K562 (cell line): ENCODE results near the gene FOS. TPM values are rescaled to one million over a fixed set of nuclear protein-coding genes. Genes with fewer than 3 reads are reported as not detected.

ENCODE experiments used
- ATAC-seq: fragments of 200-7000 bp; cut with Tn5 transposase; 3 replicates; pipeline ENCODE4 v1.9.1; 2020; ENCODE audit warnings: moderate library complexity
- BruUV-seq: library from RNA; stranded (reverse); fragments of 400-500 nt; replicated peaks from 2 replicates; lab custom pipeline; 2021; lab: Mats Ljungman, UMichigan
- CTCF ChIA-PET: fragments of 300-600 bp; formaldehyde crosslinking; extraction: SDS; loops from one replicate; lab custom pipeline; 2021; ENCODE audit warnings: low intra/inter-chr PET ratio; lab: Yijun Ruan, JAX
- POLR2A ChIA-PET: fragments of 300-600, 350-650 bp; sonication (Branson Sonifier 250); formaldehyde crosslinking; extraction: SDS; loops from one replicate; lab custom pipeline; 2021; ENCODE audit warnings: antibody characterized with exemption, inconsistent platforms; lab: Yijun Ruan, JAX
- DNase-seq, 4 experiments: peaks; one replicate each; pipeline versions ENCODE4 v3.0.0 to v3.0.0-alpha.2; 2011 to 2018; ENCODE audit warnings: low spot score in 3 of 4, mixed read lengths in 3 of 4; ENCODE audit errors: extremely low read depth in 1 of 4
- FAIRE-seq: peaks from 2 replicates; lab custom pipeline; 2011; peaks lifted over from hg19 to GRCh38; lab: Jason Lieb, UNC
- H2AFZ ChIP-seq: 2 replicates; pipeline ENCODE4 v1.6.0; 2011; ENCODE audit warnings: low read depth, low read length, control low read depth, inconsistent platforms
- H3K27ac ChIP-seq: fragments of 200-600 bp; 3 replicates; pipeline ENCODE4 v1.8.0; 2011; ENCODE audit warnings: low read depth, mild to moderate bottlenecking, control low read depth, inconsistent platforms, low read length, moderate library complexity, mixed read lengths; ENCODE audit errors: extremely low read depth
- H3K27me3 ChIP-seq, 2 experiments: fragments of 300-600 bp in 1 of 2; 2 replicates in 1 of 2; 3 replicates in 1 of 2; pipeline versions ENCODE4 v1.6.0 to v1.8.0; 2011; ENCODE audit warnings: inconsistent platforms in 2 of 2, low read length in 2 of 2, mild to moderate bottlenecking in 1 of 2, mixed read lengths in 1 of 2, moderate library complexity in 1 of 2; ENCODE audit not compliant: control insufficient read depth in 2 of 2, insufficient read depth in 2 of 2
- H3K36me3 ChIP-seq: fragments of 300-600 bp; 3 replicates; pipeline ENCODE4 v1.8.0; 2011; ENCODE audit warnings: mild to moderate bottlenecking, low read length, inconsistent platforms; ENCODE audit not compliant: control insufficient read depth, insufficient read depth
- H3K4me1 ChIP-seq, 2 experiments: fragments of 200-600 bp in 1 of 2; replicated peaks in 1 of 2; 2 replicates in 1 of 2; 3 replicates in 1 of 2; pipeline versions ENCODE4 v1.5.1 to v1.8.0; 2011; ENCODE audit warnings: inconsistent platforms in 2 of 2, low read length in 2 of 2, mild to moderate bottlenecking in 1 of 2, mixed read lengths in 1 of 2, moderate library complexity in 1 of 2; ENCODE audit not compliant: control insufficient read depth in 2 of 2, insufficient read depth in 2 of 2
- H3K4me2 ChIP-seq: 2 replicates; pipeline ENCODE4 v1.6.1; 2011; ENCODE audit warnings: low read length, control low read depth, inconsistent platforms, mixed read lengths; ENCODE audit not compliant: insufficient read depth
- H3K4me3 ChIP-seq: fragments of 200-600 bp; sonication (generic), shearing (Covaris generic); 2 replicates; pipeline ENCODE4 v1.5.1; 2016; ENCODE audit warnings: control low read depth, inconsistent platforms
- H3K79me2 ChIP-seq: fragments of 200-600 bp; 3 replicates; pipeline ENCODE4 v1.8.0; 2011; ENCODE audit warnings: low read length, inconsistent platforms; ENCODE audit not compliant: control insufficient read depth, insufficient read depth
- H3K9ac ChIP-seq, 2 experiments: 2 replicates each; pipeline versions ENCODE4 v1.6.0 to v1.6.1; 2011; ENCODE audit warnings: low read depth in 2 of 2, low read length in 2 of 2, control low read depth in 1 of 2, inconsistent platforms in 1 of 2, mild to moderate bottlenecking in 1 of 2, mixed read lengths in 1 of 2; ENCODE audit not compliant: insufficient read depth in 1 of 2
- H3K9me1 ChIP-seq: one replicate; pipeline ENCODE4 v1.6.0; 2011; ENCODE audit warnings: inconsistent platforms, mild to moderate bottlenecking, low read length, moderate library complexity; ENCODE audit not compliant: control insufficient read depth, insufficient read depth
- H3K9me3 ChIP-seq: replicated peaks from 2 replicates; pipeline ENCODE4 v1.5.1; 2011; ENCODE audit warnings: low read depth, low read length, inconsistent platforms; ENCODE audit not compliant: control insufficient read depth, insufficient read depth
- H4K20me1 ChIP-seq: replicated peaks from 2 replicates; pipeline ENCODE4 v1.6.1; 2011; ENCODE audit warnings: low read length, inconsistent platforms, mixed read lengths; ENCODE audit not compliant: control insufficient read depth, insufficient read depth
- ARID2 ChIP-seq: fragments of 450-650 bp; IDR thresholded peaks from 2 replicates; pipeline ENCODE4 v1.6.1; 2017; ENCODE audit warnings: antibody characterized with exemption, mild to moderate bottlenecking
- CC2D1A ChIP-seq: fragments of 450-650 bp; IDR thresholded peaks from 2 replicates; pipeline ENCODE4 v1.6.1; 2017; ENCODE audit warnings: mild to moderate bottlenecking
- HCFC1 ChIP-seq: IDR thresholded peaks from 2 replicates; pipeline ENCODE4 v1.6.1; 2012; ENCODE audit warnings: low read depth, low read length, improper control_type of control experiment
- HMG20A ChIP-seq: fragments of 450-650 bp; formaldehyde crosslinking; conservative IDR thresholded peaks from 2 replicates; pipeline ENCODE4 v1.4.0; 2020; ENCODE audit warnings: mild to moderate bottlenecking, mixed read lengths
- HMGN3 ChIP-seq: IDR thresholded peaks from 2 replicates; pipeline ENCODE4 v1.6.1; 2011; ENCODE audit warnings: borderline replicate concordance, low read depth, mild to moderate bottlenecking, mixed read lengths, low read length; ENCODE audit not compliant: insufficient read length; ENCODE audit errors: extremely low read depth
- PRPF4 ChIP-seq: fragments of 200-400 bp; formaldehyde crosslinking; IDR thresholded peaks from one replicate; pipeline ENCODE4 v1.6.1; 2017; ENCODE audit warnings: low read length, low read depth, mild to moderate bottlenecking; ENCODE audit not compliant: insufficient read depth, poor library complexity, severe bottlenecking
- RUNX1 ChIP-seq: sonication (generic); IDR thresholded peaks from 2 replicates; pipeline ENCODE4 v1.6.1; 2016; ENCODE audit warnings: antibody characterized with exemption, low read depth
- SMAD2 ChIP-seq: fragments of 150-350 bp; IDR thresholded peaks from 2 replicates; pipeline ENCODE4 v1.6.1; 2014; ENCODE audit warnings: low read depth, mild to moderate bottlenecking, low read length
- TFAM ChIP-seq: fragments of 250-450 bp; sonication (Bioruptor Pico); conservative IDR thresholded peaks from 2 replicates; pipeline ENCODE4 v1.5.0; 2021; ENCODE audit warnings: mild to moderate bottlenecking, moderate library complexity
- ZMIZ1 ChIP-seq, 2 experiments: fragments of 150-350 bp in 1 of 2; IDR thresholded peaks; 2 replicates each; pipeline ENCODE4 v1.6.1; 2012 to 2016; ENCODE audit warnings: low read depth in 2 of 2, low read length in 2 of 2, mild to moderate bottlenecking in 1 of 2, moderate library complexity in 1 of 2
- ZNF23 ChIP-seq: fragments of 250-450 bp; sonication (Bioruptor Pico); IDR thresholded peaks from 2 replicates; pipeline ENCODE4 v1.4.0; 2020; ENCODE audit warnings: mild to moderate bottlenecking
- ZNF668 ChIP-seq: fragments of 250-450 bp; sonication (Bioruptor Pico); IDR thresholded peaks from 2 replicates; pipeline ENCODE4 v1.8.0; 2022; ENCODE audit warnings: mild to moderate bottlenecking, inconsistent platforms
- WGBS: fragments of 100-300 bp; shearing (Covaris generic); methylation state at CpG from one replicate; pipeline ENCODE4 v1.1.6; 2016; ENCODE audit warnings: low coverage, mixed read lengths; ENCODE audit not compliant: insufficient coverage; ENCODE audit errors: missing lambda C conversion rate; 5-methylcytosine and 5-hydroxymethylcytosine counted together
- in situ Hi-C: fragments of 300-500 bp; cut with MboI; formaldehyde crosslinking; loops from 4 replicates; pipeline ENCODE4 v1.15.0; 2018; ENCODE audit warnings: inconsistent platforms, mixed read lengths
- intact Hi-C: fragments of 100-400 bp; cut with micrococcal nuclease; formaldehyde crosslinking; loops from 2 replicates; pipeline ENCODE4 v1.14.2; 2022
- polyA plus RNA-seq, 8 experiments: library from polyadenylated mRNA; depleted of rRNA in 4 of 8; stranded (reverse) in 5 of 8; unstranded in 3 of 8; fragments of >200 nt; fragmentation: Nextera tagmentation in 2 of 8; fragmentation: Illumina TruSeq in 1 of 8; extraction: Ambion mirVana in 2 of 8; extraction: Trizol in 1 of 8; gene quantifications; 2 replicates each; pipeline versions ENCODE4 v1.2.1 to v1.2.3, GENCODE V29; 2011 to 2014; ENCODE audit warnings: inconsistent platforms in 1 of 8, missing spikeins in 1 of 8
- total RNA-seq, 7 experiments: library from RNA; depleted of rRNA in 6 of 7; stranded (reverse); fragments of >200 nt in 6 of 7; fragmentation: Illumina TruSeq in 2 of 7; extraction: Trizol in 2 of 7; gene quantifications; 2 replicates each; pipeline versions ENCODE4 v1.2.1 to v1.2.3, GENCODE V29; 2011 to 2021; ENCODE audit warnings: low replicate concordance in 1 of 7
- TF ChIP-seq, protein P1 (sequence below): fragments of 450-650 bp; IDR thresholded peaks from 2 replicates; pipeline ENCODE4 v1.6.1; 2016; ENCODE audit warnings: mild to moderate bottlenecking
- TF ChIP-seq, protein P2 (sequence below): sonication (generic); formaldehyde crosslinking; IDR thresholded peaks from 2 replicates; pipeline ENCODE4 v1.8.0; 2022; ENCODE audit warnings: mild to moderate bottlenecking, missing genetic modification reagents, borderline replicate concordance

FOS gene
- total and polyA plus RNA-seq, 9 of the 15 experiments (the other 6 are each of a cell fraction or from before 2014, with no cell fraction given) = 0.54 to 13.8 (median 8.9) TPM

DNA sequence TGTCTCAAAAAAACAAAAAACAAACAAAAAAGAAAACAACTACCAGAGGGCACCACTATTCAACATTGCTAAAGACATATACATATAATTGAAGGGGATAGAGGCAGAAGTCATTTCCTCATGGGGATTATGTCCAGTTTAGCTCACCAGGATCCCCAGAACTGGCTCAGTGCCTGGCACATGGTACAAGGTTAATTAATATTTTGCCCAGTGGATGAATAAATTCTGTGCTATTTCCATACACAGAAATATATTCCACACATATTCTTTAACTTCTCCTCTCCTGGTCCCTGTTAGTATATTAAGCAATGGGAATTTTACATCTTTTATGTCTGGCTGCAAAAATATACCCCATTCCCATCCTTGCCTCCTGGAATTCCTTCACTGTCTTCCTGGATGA is 6.7 kb downstream of the FOS start (continued):
- TF ChIP-seq, protein P1, sequence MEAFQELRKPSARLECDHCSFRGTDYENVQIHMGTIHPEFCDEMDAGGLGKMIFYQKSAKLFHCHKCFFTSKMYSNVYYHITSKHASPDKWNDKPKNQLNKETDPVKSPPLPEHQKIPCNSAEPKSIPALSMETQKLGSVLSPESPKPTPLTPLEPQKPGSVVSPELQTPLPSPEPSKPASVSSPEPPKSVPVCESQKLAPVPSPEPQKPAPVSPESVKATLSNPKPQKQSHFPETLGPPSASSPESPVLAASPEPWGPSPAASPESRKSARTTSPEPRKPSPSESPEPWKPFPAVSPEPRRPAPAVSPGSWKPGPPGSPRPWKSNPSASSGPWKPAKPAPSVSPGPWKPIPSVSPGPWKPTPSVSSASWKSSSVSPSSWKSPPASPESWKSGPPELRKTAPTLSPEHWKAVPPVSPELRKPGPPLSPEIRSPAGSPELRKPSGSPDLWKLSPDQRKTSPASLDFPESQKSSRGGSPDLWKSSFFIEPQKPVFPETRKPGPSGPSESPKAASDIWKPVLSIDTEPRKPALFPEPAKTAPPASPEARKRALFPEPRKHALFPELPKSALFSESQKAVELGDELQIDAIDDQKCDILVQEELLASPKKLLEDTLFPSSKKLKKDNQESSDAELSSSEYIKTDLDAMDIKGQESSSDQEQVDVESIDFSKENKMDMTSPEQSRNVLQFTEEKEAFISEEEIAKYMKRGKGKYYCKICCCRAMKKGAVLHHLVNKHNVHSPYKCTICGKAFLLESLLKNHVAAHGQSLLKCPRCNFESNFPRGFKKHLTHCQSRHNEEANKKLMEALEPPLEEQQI = no peak
- TF ChIP-seq ARID2 (no peak), ZNF668 (CRISPR knock-in tag) (no peak), SMAD2 (no peak), PRPF4 (no peak), HCFC1 (no peak)

GRCh38 chr14:75286313-75286712 is 7.7 kb downstream of the FOS start:
- FAIRE-seq (no peak), DNase-seq (no peak), ATAC-seq (no peak)
- H3K9me3 ChIP-seq = no peaks in the 10 kb centered on the region
- intact Hi-C loops = no loop called here
- peaks cover 3% of the 10 kb centered on the region; the same call in 2 of the 3 replicates for H3K36me3 ChIP-seq
- TF ChIP-seq ZMIZ1 (IDR thresholded peaks at IDR 0.05; ENCODE audit: low read depth in 2 of 2, low read length in 2 of 2) = no peak
- TF ChIP-seq RUNX1 = no peak
- no peak for TF ChIP-seq TFAM (CRISPR knock-in tag)
- TF ChIP-seq, protein P2, sequence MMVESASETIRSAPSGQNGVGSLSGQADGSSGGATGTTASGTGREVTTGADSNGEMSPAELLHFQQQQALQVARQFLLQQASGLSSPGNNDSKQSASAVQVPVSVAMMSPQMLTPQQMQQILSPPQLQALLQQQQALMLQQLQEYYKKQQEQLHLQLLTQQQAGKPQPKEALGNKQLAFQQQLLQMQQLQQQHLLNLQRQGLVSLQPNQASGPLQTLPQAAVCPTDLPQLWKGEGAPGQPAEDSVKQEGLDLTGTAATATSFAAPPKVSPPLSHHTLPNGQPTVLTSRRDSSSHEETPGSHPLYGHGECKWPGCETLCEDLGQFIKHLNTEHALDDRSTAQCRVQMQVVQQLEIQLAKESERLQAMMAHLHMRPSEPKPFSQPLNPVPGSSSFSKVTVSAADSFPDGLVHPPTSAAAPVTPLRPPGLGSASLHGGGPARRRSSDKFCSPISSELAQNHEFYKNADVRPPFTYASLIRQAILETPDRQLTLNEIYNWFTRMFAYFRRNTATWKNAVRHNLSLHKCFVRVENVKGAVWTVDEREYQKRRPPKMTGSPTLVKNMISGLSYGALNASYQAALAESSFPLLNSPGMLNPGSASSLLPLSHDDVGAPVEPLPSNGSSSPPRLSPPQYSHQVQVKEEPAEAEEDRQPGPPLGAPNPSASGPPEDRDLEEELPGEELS (CRISPR knock-in tag) = no peak
- no peak for TF ChIP-seq ZNF23 (CRISPR knock-in tag)
- no peak for TF ChIP-seq HMG20A (CRISPR knock-in tag)
- TF ChIP-seq HMGN3 = no peak
- no peak for TF ChIP-seq CC2D1A
- no peak overlapping the region for H2AFZ ChIP-seq
- in situ Hi-C loops = no loop called here
- no peak overlapping the region for H3K27ac ChIP-seq
- no peaks in the 10 kb centered on the region for H4K20me1 ChIP-seq
- no peaks in the 10 kb centered on the region for H3K79me2 ChIP-seq
- no peaks in the 10 kb centered on the region for H3K9me1 ChIP-seq
- ChIA-PET CTCF (no interaction called here), POLR2A (no interaction called here)
- 67% methylated on average over 2 of the region's 5 CpGs for WGBS
- no peaks in the 10 kb centered on the region for H3K27me3 ChIP-seq
- BruUV-seq = no TSS peak
- H3K4me3 ChIP-seq = no peak overlapping the region
- H3K4me2 ChIP-seq = no peak overlapping the region
- H3K4me1 ChIP-seq = peaks cover 5 to 27% of the 10 kb centered on the region in 2 experiments
- H3K9ac ChIP-seq = no peak overlapping the region
